GM23338 (cell line): ENCODE data around the gene PADI1. TPM values are rescaled to one million over a fixed set of nuclear protein-coding genes. Genes with fewer than 3 reads are reported as not detected.

Experiments used
- ATAC-seq: fragments of 200-7000 bp; cut with Tn5 transposase; 3 replicates; pipeline ENCODE4 v1.9.1; 2020
- DNase-seq: peaks from one replicate; pipeline ENCODE4 v3.0.0-alpha.2; 2015; ENCODE audit warnings: low spot score
- H2AFZ ChIP-seq: fragments of 200-600 bp; sonication (generic); 2 replicates; pipeline ENCODE4 v1.8.0; 2016; ENCODE audit warnings: antibody characterized with exemption, mild to moderate bottlenecking, moderate library complexity
- H3F3A ChIP-seq: fragments of 200-600 bp; sonication (generic); replicated peaks from 2 replicates; pipeline ENCODE4 v1.8.0; 2017; ENCODE audit warnings: antibody characterized with exemption, mixed run types, low read depth
- H3K27ac ChIP-seq: fragments of 200-600 bp; sonication (generic); 2 replicates; pipeline ENCODE4 v1.6.1; 2016; ENCODE audit warnings: low read depth
- H3K27me3 ChIP-seq: fragments of 200-600 bp; sonication (generic); 2 replicates; pipeline ENCODE4 v1.8.0; 2016; ENCODE audit warnings: mild to moderate bottlenecking, mixed run types, moderate library complexity; ENCODE audit not compliant: insufficient read depth
- H3K36me3 ChIP-seq: fragments of 200-600 bp; sonication (generic); 2 replicates; pipeline ENCODE4 v1.8.0; 2016; ENCODE audit warnings: mild to moderate bottlenecking; ENCODE audit not compliant: insufficient read depth
- H3K4me1 ChIP-seq: fragments of 200-600 bp; sonication (generic); 2 replicates; pipeline ENCODE4 v1.8.0; 2016; ENCODE audit warnings: mild to moderate bottlenecking, moderate library complexity; ENCODE audit not compliant: insufficient read depth
- H3K4me2 ChIP-seq: fragments of 200-600 bp; sonication (generic); 2 replicates; pipeline ENCODE4 v1.7.1; 2017; ENCODE audit warnings: mixed run types
- H3K4me3 ChIP-seq: fragments of 200-600 bp; sonication (generic); 2 replicates; pipeline ENCODE4 v1.6.1; 2016; ENCODE audit warnings: mixed run types
- H3K79me2 ChIP-seq: fragments of 200-600 bp; sonication (generic); replicated peaks from 2 replicates; pipeline ENCODE4 v1.8.0; 2017; ENCODE audit warnings: mild to moderate bottlenecking; ENCODE audit not compliant: insufficient read depth
- H3K9me2 ChIP-seq: fragments of 200-600 bp; sonication (generic); 2 replicates; pipeline ENCODE4 v1.8.0; 2017; ENCODE audit not compliant: insufficient read depth
- H4K20me1 ChIP-seq: fragments of 200-600 bp; sonication (generic); replicated peaks from 2 replicates; pipeline ENCODE4 v1.8.0; 2017; ENCODE audit warnings: mild to moderate bottlenecking; ENCODE audit not compliant: insufficient read depth
- H3K27ac Mint-ChIP-seq: 2 replicates; pipeline ENCODE4 v1.8.0; 2020; ENCODE audit warnings: inconsistent platforms, mild to moderate bottlenecking, moderate library complexity, mixed read lengths
- H3K27me3 Mint-ChIP-seq: 3 replicates; pipeline ENCODE4 v1.8.0; 2022; ENCODE audit warnings: low read depth, mild to moderate bottlenecking, moderate library complexity, mixed read lengths, inconsistent platforms; ENCODE audit not compliant: insufficient read depth, poor library complexity
- H3K36me3 Mint-ChIP-seq: 3 replicates; pipeline ENCODE4 v1.8.0; 2021; ENCODE audit warnings: low read depth, mild to moderate bottlenecking, inconsistent platforms, moderate library complexity, mixed read lengths
- H3K4me1 Mint-ChIP-seq: 3 replicates; pipeline ENCODE4 v1.8.0; 2020; ENCODE audit warnings: mild to moderate bottlenecking, inconsistent platforms, mixed read lengths
- H3K4me3 Mint-ChIP-seq: 3 replicates; pipeline ENCODE4 v1.8.0; 2021; ENCODE audit warnings: moderate library complexity, mild to moderate bottlenecking, inconsistent platforms, mixed read lengths
- H3K9me3 Mint-ChIP-seq: 3 replicates; pipeline ENCODE4 v1.8.0; 2020; ENCODE audit warnings: moderate library complexity, mild to moderate bottlenecking, inconsistent platforms, mixed read lengths
- REST ChIP-seq: IDR thresholded peaks from one replicate; pipeline ENCODE4 v1.6.1; 2018; ENCODE audit warnings: antibody characterized with exemption; ENCODE audit not compliant: unreplicated experiment
- ZNF462 ChIP-seq: fragments of 250-450 bp; sonication (Bioruptor Pico); IDR thresholded peaks from 2 replicates; pipeline ENCODE4 v1.5.0; 2020; ENCODE audit warnings: mild to moderate bottlenecking, moderate library complexity
- polyA plus RNA-seq: library from polyadenylated mRNA; unstranded; fragments of >200 nt; fragmentation: Nextera tagmentation; extraction: Ambion mirVana; gene quantifications from 2 replicates; pipeline ENCODE4 v1.2.1, GENCODE V29; 2016
- total RNA-seq: library from RNA; depleted of rRNA; stranded (reverse); fragments of >200 nt; shearing (Covaris generic); gene quantifications from 2 replicates; pipeline ENCODE4 v1.2.3, GENCODE V29; 2014

PADI1 gene
- total and polyA plus RNA-seq, 2 experiments from 2014 or later: 0.26 to 0.28 TPM

GRCh38 chr1:17292299-17293160 is 87.6 kb downstream of the PADI1 start (continued):
- no peak for TF ChIP-seq ZNF462 (CRISPR knock-in tag)

- Mint-ChIP-seq H3K4me3 (no peak overlapping the region), H3K27ac (no peak overlapping the region), H3K9me3 (peaks cover 2% of the 10 kb centered on the region), H3K4me1 (no peaks in the 10 kb centered on the region), H3K27me3 (peaks cover 7% of the 10 kb centered on the region), H3K36me3 (no peaks in the 10 kb centered on the region)
- Histone ChIP-seq H3K9me2 (no peaks in the 10 kb centered on the region), H2AFZ (no peak overlapping the region), H3K27me3 (no peaks in the 10 kb centered on the region), H3K4me3 (no peak overlapping the region), H3K4me1 (no peaks in the 10 kb centered on the region), H3K79me2 (no peaks in the 10 kb centered on the region), H3F3A (no peaks in the 10 kb centered on the region), H3K27ac (no peak overlapping the region), H3K36me3 (no peaks in the 10 kb centered on the region; the same call in 1 of the 2 replicates), H4K20me1 (no peaks in the 10 kb centered on the region), H3K4me2 (no peak overlapping the region)
- DNase-seq: no peak
- TF ChIP-seq REST: no peak
- no peak for ATAC-seq
Measured at GRCh38 chr1:17293681-17294425, 88.9 kb downstream of the PADI1 start.
